ENCODE data around the gene ATG7.
"Not testable (repeated sequence)": the region's sequence is repeated elsewhere in the genome, so short reads cannot be mapped to it uniquely, and the experiment has no call there.

The ATG7 gene

GRCh38 chr3:11498177-11498576, 226.0 kb downstream of the ATG7 start:
- peaks cover 5% of the 10 kb centered on the region for H3K4me1 Mint-ChIP-seq (ENCODE audit: low read depth)
- H3K27me3 Mint-ChIP-seq: no peaks in the 10 kb centered on the region
- H3K4me3 Mint-ChIP-seq: no peak overlapping the region
- DNase-seq: no peak
- peaks cover 41% of the 10 kb centered on the region for H3K36me3 Mint-ChIP-seq (ENCODE audit: low read depth)
- no peak overlapping the region for H3K27ac Mint-ChIP-seq
- peaks cover 7% of the 10 kb centered on the region for H3K9me3 Mint-ChIP-seq

- Mint-ChIP-seq H3K27me3 (no peaks in the 10 kb centered on the region), H3K4me3 (no peak overlapping the region), H3K27ac (no peak overlapping the region), H3K36me3 (ENCODE audit: low read depth) (peaks cover 38% of the 10 kb centered on the region), H3K4me1 (ENCODE audit: low read depth) (peaks cover under 1% of the 10 kb centered on the region), H3K9me3 (peaks cover 6% of the 10 kb centered on the region)
- DNase-seq: no peak
Observed at GRCh38 chr3:11498646-11499045, 226.4 kb downstream of the ATG7 start.

GRCh38 chr3:11499144-11499543, 226.9 kb downstream of the ATG7 start:
- H3K9me3 Mint-ChIP-seq: peaks cover under 1% of the 10 kb centered on the region
- H3K4me1 Mint-ChIP-seq (ENCODE audit: low read depth): no peaks in the 10 kb centered on the region
- no peak overlapping the region for H3K27ac Mint-ChIP-seq
- no peak for DNase-seq
- no peak overlapping the region for H3K4me3 Mint-ChIP-seq
- H3K36me3 Mint-ChIP-seq (ENCODE audit: low read depth): peaks cover 33% of the 10 kb centered on the region
- H3K27me3 Mint-ChIP-seq: no peaks in the 10 kb centered on the region

GRCh38 chr3:11502413-11502812, 230.2 kb downstream of the ATG7 start:
- not testable (repeated sequence) for H3K4me1 Mint-ChIP-seq (ENCODE audit: low read depth)

GRCh38 chr3:11507719-11508118, 235.5 kb downstream of the ATG7 start:
- Mint-ChIP-seq H3K27me3 (no peaks in the 10 kb centered on the region), H3K27ac (no peak overlapping the region), H3K4me1 (ENCODE audit: low read depth) (peaks cover 11% of the 10 kb centered on the region), H3K36me3 (ENCODE audit: low read depth) (peaks cover 22% of the 10 kb centered on the region), H3K4me3 (no peak overlapping the region), H3K9me3 (no peaks in the 10 kb centered on the region)
- DNase-seq: no peak

More at GRCh38 chr3:11502413-11502812, 230.2 kb downstream of the ATG7 start:
- H3K4me3 Mint-ChIP-seq, DNase-seq, H3K27ac Mint-ChIP-seq, H3K9me3 Mint-ChIP-seq, H3K27me3 Mint-ChIP-seq: not testable (repeated sequence)
- peaks cover 24% of the 10 kb centered on the region for H3K36me3 Mint-ChIP-seq (ENCODE audit: low read depth)

- no peak overlapping the region for H3K27ac Mint-ChIP-seq
- H3K4me3 Mint-ChIP-seq: no peak overlapping the region
- no peak for DNase-seq
- peaks cover 11% of the 10 kb centered on the region for H3K4me1 Mint-ChIP-seq (ENCODE audit: low read depth)
- no peaks in the 10 kb centered on the region for H3K27me3 Mint-ChIP-seq
- H3K36me3 Mint-ChIP-seq (ENCODE audit: low read depth): peaks cover 22% of the 10 kb centered on the region
- H3K9me3 Mint-ChIP-seq: no peaks in the 10 kb centered on the region
Observed at GRCh38 chr3:11508346-11509172, 236.4 kb downstream of the ATG7 start.

- Mint-ChIP-seq H3K36me3 (ENCODE audit: low read depth) (peaks cover 26% of the 10 kb centered on the region), H3K27ac (no peak overlapping the region), H3K4me1 (ENCODE audit: low read depth) (peaks cover 16% of the 10 kb centered on the region), H3K9me3 (no peaks in the 10 kb centered on the region), H3K4me3 (no peak overlapping the region), H3K27me3 (no peaks in the 10 kb centered on the region)
- DNase-seq: no peak
Observed at GRCh38 chr3:11509173-11510000, 237.2 kb downstream of the ATG7 start.

GRCh38 chr3:11510001-11510340, 237.8 kb downstream of the ATG7 start:
- Mint-ChIP-seq H3K27me3 (no peaks in the 10 kb centered on the region), H3K4me3 (no peak overlapping the region), H3K4me1 (ENCODE audit: low read depth) (peaks cover 18% of the 10 kb centered on the region), H3K36me3 (ENCODE audit: low read depth) (peaks cover 29% of the 10 kb centered on the region), H3K27ac (no peak overlapping the region), H3K9me3 (no peaks in the 10 kb centered on the region)
- no peak for DNase-seq

GRCh38 chr3:11510356-11510755, 238.2 kb downstream of the ATG7 start:
- H3K4me3 Mint-ChIP-seq: no peak overlapping the region
- H3K27ac Mint-ChIP-seq: no peak overlapping the region
- H3K4me1 Mint-ChIP-seq (ENCODE audit: low read depth): peaks cover 18% of the 10 kb centered on the region

GRCh38 chr3:11511606-11512005, 239.4 kb downstream of the ATG7 start:
- not testable (repeated sequence) for H3K27me3 Mint-ChIP-seq, H3K9me3 Mint-ChIP-seq, DNase-seq, H3K27ac Mint-ChIP-seq, H3K4me3 Mint-ChIP-seq
- Mint-ChIP-seq H3K36me3 (ENCODE audit: low read depth) (peaks cover 29% of the 10 kb centered on the region), H3K4me1 (ENCODE audit: low read depth) (peaks cover 18% of the 10 kb centered on the region)

More at GRCh38 chr3:11510356-11510755, 238.2 kb downstream of the ATG7 start:
- no peaks in the 10 kb centered on the region for H3K27me3 Mint-ChIP-seq
- DNase-seq: no peak
- H3K9me3 Mint-ChIP-seq: no peaks in the 10 kb centered on the region
- H3K36me3 Mint-ChIP-seq (ENCODE audit: low read depth): peaks cover 29% of the 10 kb centered on the region

GRCh38 chr3:11513125-11513816, 241.1 kb downstream of the ATG7 start:
- not testable (repeated sequence) for H3K27ac Mint-ChIP-seq, DNase-seq, H3K9me3 Mint-ChIP-seq, H3K27me3 Mint-ChIP-seq, H3K4me3 Mint-ChIP-seq
- Mint-ChIP-seq H3K4me1 (ENCODE audit: low read depth) (peaks cover 18% of the 10 kb centered on the region), H3K36me3 (ENCODE audit: low read depth) (peaks cover 29% of the 10 kb centered on the region)

- no peaks in the 10 kb centered on the region for H3K9me3 Mint-ChIP-seq
- peaks cover 29% of the 10 kb centered on the region for H3K36me3 Mint-ChIP-seq (ENCODE audit: low read depth)
- H3K27ac Mint-ChIP-seq: no peak overlapping the region
- H3K4me3 Mint-ChIP-seq: no peak overlapping the region
- H3K27me3 Mint-ChIP-seq: no peaks in the 10 kb centered on the region
- no peak for DNase-seq
- peaks cover 18% of the 10 kb centered on the region for H3K4me1 Mint-ChIP-seq (ENCODE audit: low read depth)
Observed at GRCh38 chr3:11513817-11514135, 241.6 kb downstream of the ATG7 start.

- Mint-ChIP-seq H3K4me1 (ENCODE audit: low read depth) (peaks cover 14% of the 10 kb centered on the region), H3K9me3 (no peaks in the 10 kb centered on the region), H3K36me3 (ENCODE audit: low read depth) (peaks cover 32% of the 10 kb centered on the region), H3K27ac (no peak overlapping the region), H3K27me3 (no peaks in the 10 kb centered on the region), H3K4me3 (no peak overlapping the region)
- DNase-seq: no peak
Observed at GRCh38 chr3:11514191-11514821, 242.1 kb downstream of the ATG7 start.

- no peak overlapping the region for H3K4me3 Mint-ChIP-seq
- DNase-seq: no peak
- no peaks in the 10 kb centered on the region for H3K9me3 Mint-ChIP-seq
- H3K27ac Mint-ChIP-seq: peak overlapping the region; percentile 5
- H3K36me3 Mint-ChIP-seq (ENCODE audit: low read depth): peaks cover 17% of the 10 kb centered on the region
- H3K4me1 Mint-ChIP-seq (ENCODE audit: low read depth): peaks cover 7% of the 10 kb centered on the region
- H3K27me3 Mint-ChIP-seq: no peaks in the 10 kb centered on the region
Observed at GRCh38 chr3:11517601-11518000, 245.4 kb downstream of the ATG7 start.
